Activated T-helper 17 cell treated with anti-CD3 and anti-CD28 coated beads, Interleukin-2, amount 50 U/mL, for 72 hours (primary cell): ENCODE results near the gene RAB40B. TPM values are rescaled to one million over a fixed set of nuclear protein-coding genes. Genes with fewer than 3 reads are reported as not detected.

Source experiments
- ATAC-seq: fragments of 150-1000 bp; cut with Tn5 transposase; replicated peaks from 2 replicates; pipeline ENCODE4 v1.10.0; 2021; ENCODE audit warnings: mild to moderate bottlenecking, moderate library complexity
- H3K27ac Mint-ChIP-seq: one replicate; pipeline ENCODE4 v1.8.0; 2022; ENCODE audit warnings: mixed read lengths
- H3K27me3 Mint-ChIP-seq: one replicate; pipeline ENCODE4 v1.8.0; 2022; ENCODE audit warnings: mixed read lengths
- H3K36me3 Mint-ChIP-seq: one replicate; pipeline ENCODE4 v1.8.0; 2022; ENCODE audit warnings: low read depth, mild to moderate bottlenecking, mixed read lengths
- H3K4me1 Mint-ChIP-seq: one replicate; pipeline ENCODE4 v1.8.0; 2022; ENCODE audit warnings: mixed read lengths
- H3K4me3 Mint-ChIP-seq: one replicate; pipeline ENCODE4 v1.8.0; 2022; ENCODE audit warnings: mild to moderate bottlenecking, mixed read lengths
- H3K9me3 Mint-ChIP-seq: one replicate; pipeline ENCODE4 v1.8.0; 2022; ENCODE audit warnings: mixed read lengths
- total RNA-seq, 2 donors: library from RNA; stranded (reverse); gene quantifications; one replicate each; pipeline ENCODE4 v1.2.3, GENCODE V29; 2022

Gene RAB40B
- total RNA-seq, 2 donors from 2014 or later = 1.1 to 2.0 TPM

- H3K9me3 Mint-ChIP-seq = no peaks in the 10 kb centered on the region
- no peaks in the 10 kb centered on the region for H3K4me1 Mint-ChIP-seq
- no peak overlapping the region for H3K27ac Mint-ChIP-seq
- H3K4me3 Mint-ChIP-seq = no peak overlapping the region
- H3K27me3 Mint-ChIP-seq = no peaks in the 10 kb centered on the region
- no peak for ATAC-seq
- H3K36me3 Mint-ChIP-seq = no peaks in the 10 kb centered on the region
These were observed 11.1 kb downstream of the RAB40B start for GRCh38 chr17:82687375-82687861.

GRCh38 chr17:82686366-82687324 is 11.9 kb downstream of the RAB40B start:
- Mint-ChIP-seq H3K9me3 (no peaks in the 10 kb centered on the region), H3K4me1 (no peaks in the 10 kb centered on the region), H3K27ac (no peak overlapping the region), H3K27me3 (no peaks in the 10 kb centered on the region), H3K4me3 (no peak overlapping the region), H3K36me3 (no peaks in the 10 kb centered on the region)
- no peak for ATAC-seq

GRCh38 chr17:82685291-82685690 is 13.2 kb downstream of the RAB40B start:
- no peak for ATAC-seq
- Mint-ChIP-seq H3K9me3 (no peaks in the 10 kb centered on the region), H3K4me1 (no peaks in the 10 kb centered on the region), H3K4me3 (no peak overlapping the region), H3K36me3 (no peaks in the 10 kb centered on the region), H3K27ac (no peak overlapping the region), H3K27me3 (no peaks in the 10 kb centered on the region)

- Mint-ChIP-seq H3K27me3 (no peaks in the 10 kb centered on the region), H3K27ac (no peak overlapping the region), H3K9me3 (no peaks in the 10 kb centered on the region), H3K4me3 (no peak overlapping the region), H3K4me1 (no peaks in the 10 kb centered on the region), H3K36me3 (no peaks in the 10 kb centered on the region)
- ATAC-seq = no peak
These were observed 14.2 kb downstream of the RAB40B start for GRCh38 chr17:82684228-82684841.

GRCh38 chr17:82683534-82683933 is 15.0 kb downstream of the RAB40B start:
- ATAC-seq = no peak
- no peak overlapping the region for H3K27ac Mint-ChIP-seq
- no peaks in the 10 kb centered on the region for H3K36me3 Mint-ChIP-seq
- no peak overlapping the region for H3K4me3 Mint-ChIP-seq
- H3K9me3 Mint-ChIP-seq = no peaks in the 10 kb centered on the region
- H3K27me3 Mint-ChIP-seq = no peaks in the 10 kb centered on the region
- no peaks in the 10 kb centered on the region for H3K4me1 Mint-ChIP-seq

GRCh38 chr17:82681547-82681946 is 17.0 kb downstream of the RAB40B start:
- ATAC-seq = no peak
- no peak overlapping the region for H3K4me3 Mint-ChIP-seq
- H3K4me1 Mint-ChIP-seq = no peaks in the 10 kb centered on the region
- H3K9me3 Mint-ChIP-seq = no peaks in the 10 kb centered on the region
- H3K27me3 Mint-ChIP-seq = no peaks in the 10 kb centered on the region
- no peak overlapping the region for H3K27ac Mint-ChIP-seq
- no peaks in the 10 kb centered on the region for H3K36me3 Mint-ChIP-seq

GRCh38 chr17:82679586-82680465 is 18.7 kb downstream of the RAB40B start:
- Mint-ChIP-seq H3K36me3 (no peaks in the 10 kb centered on the region), H3K27ac (no peak overlapping the region), H3K27me3 (no peaks in the 10 kb centered on the region), H3K9me3 (no peaks in the 10 kb centered on the region), H3K4me1 (no peaks in the 10 kb centered on the region), H3K4me3 (no peak overlapping the region)
- no peak for ATAC-seq

- Mint-ChIP-seq H3K27ac (no peak overlapping the region), H3K27me3 (no peaks in the 10 kb centered on the region), H3K36me3 (no peaks in the 10 kb centered on the region), H3K9me3 (no peaks in the 10 kb centered on the region), H3K4me1 (no peaks in the 10 kb centered on the region), H3K4me3 (no peak overlapping the region)
- ATAC-seq = no peak
These were observed 20.1 kb downstream of the RAB40B start for GRCh38 chr17:82678265-82678891.

- no peaks in the 10 kb centered on the region for H3K9me3 Mint-ChIP-seq
- H3K27me3 Mint-ChIP-seq = no peaks in the 10 kb centered on the region
- no peak overlapping the region for H3K27ac Mint-ChIP-seq
- H3K4me1 Mint-ChIP-seq = no peaks in the 10 kb centered on the region
- no peak for ATAC-seq
- H3K4me3 Mint-ChIP-seq = no peak overlapping the region
- H3K36me3 Mint-ChIP-seq = no peaks in the 10 kb centered on the region
These were observed 21.1 kb downstream of the RAB40B start for GRCh38 chr17:82677353-82677925.

- ATAC-seq = no peak
- no peaks in the 10 kb centered on the region for H3K9me3 Mint-ChIP-seq
- no peak overlapping the region for H3K27ac Mint-ChIP-seq
- no peaks in the 10 kb centered on the region for H3K36me3 Mint-ChIP-seq
- H3K4me1 Mint-ChIP-seq = peaks cover 5% of the 10 kb centered on the region
- H3K27me3 Mint-ChIP-seq = no peaks in the 10 kb centered on the region
- H3K4me3 Mint-ChIP-seq = no peak overlapping the region
These were observed 22.8 kb downstream of the RAB40B start for GRCh38 chr17:82675476-82676245.

- Mint-ChIP-seq H3K4me3 (no peak overlapping the region), H3K9me3 (no peaks in the 10 kb centered on the region), H3K27ac (no peak overlapping the region), H3K36me3 (no peaks in the 10 kb centered on the region), H3K27me3 (no peaks in the 10 kb centered on the region), H3K4me1 (peaks cover 5% of the 10 kb centered on the region)
- no peak for ATAC-seq
These were observed 23.6 kb downstream of the RAB40B start for GRCh38 chr17:82674656-82675475.

GRCh38 chr17:82670661-82671450 is 27.6 kb downstream of the RAB40B start:
- peaks cover 10% of the 10 kb centered on the region for H3K4me1 Mint-ChIP-seq
- no peak overlapping the region for H3K4me3 Mint-ChIP-seq
- H3K36me3 Mint-ChIP-seq = no peaks in the 10 kb centered on the region
- H3K9me3 Mint-ChIP-seq = no peaks in the 10 kb centered on the region
- no peaks in the 10 kb centered on the region for H3K27me3 Mint-ChIP-seq
- ATAC-seq = no peak
- no peak overlapping the region for H3K27ac Mint-ChIP-seq
